ENCODE data around the gene SF3B2.

SF3B2 gene

DNA sequence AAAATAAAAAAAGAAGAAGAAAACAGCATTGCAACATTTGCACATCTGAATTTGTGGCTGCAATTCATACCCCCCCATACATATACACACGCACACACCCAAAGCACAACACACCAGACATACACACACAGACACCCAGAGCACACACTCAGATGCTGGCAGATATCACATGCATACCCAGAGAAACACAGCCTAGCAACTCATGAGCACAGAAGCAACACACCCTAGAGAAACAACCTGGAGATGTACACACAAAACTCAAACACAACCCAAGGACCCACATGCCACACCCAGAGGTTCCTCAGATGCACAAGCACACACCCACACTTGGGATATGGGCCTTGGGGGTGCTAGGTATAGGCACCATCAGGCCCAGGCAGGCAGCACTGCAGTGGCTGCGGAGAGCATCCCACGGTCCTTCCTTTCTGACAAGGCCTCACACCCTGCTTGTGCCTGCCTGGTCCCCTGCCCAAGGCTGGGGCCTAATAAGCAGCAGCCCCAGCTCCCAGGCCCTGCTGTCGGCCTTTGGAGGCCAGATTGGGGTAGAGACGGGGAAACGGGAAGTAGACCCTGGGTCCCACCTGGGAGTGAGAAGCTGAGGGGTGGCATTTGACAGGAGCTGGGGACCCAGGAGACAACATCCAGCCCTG is 37.2 kb upstream of the SF3B2 start:
- Histone ChIP-seq H3K27me3 (replicated peaks; ENCODE audit: control insufficient read depth, insufficient read depth, low read length) (no peaks in the 10 kb centered on the region; the same call in 1 of the 2 replicates), H3K4me3 (replicated peaks; ENCODE audit: low read depth, low read length) (no peak overlapping the region), H3K36me3 (ENCODE audit: control insufficient read depth, insufficient read depth, low read length) (no peaks in the 10 kb centered on the region)
- TF ChIP-seq, protein P1, sequence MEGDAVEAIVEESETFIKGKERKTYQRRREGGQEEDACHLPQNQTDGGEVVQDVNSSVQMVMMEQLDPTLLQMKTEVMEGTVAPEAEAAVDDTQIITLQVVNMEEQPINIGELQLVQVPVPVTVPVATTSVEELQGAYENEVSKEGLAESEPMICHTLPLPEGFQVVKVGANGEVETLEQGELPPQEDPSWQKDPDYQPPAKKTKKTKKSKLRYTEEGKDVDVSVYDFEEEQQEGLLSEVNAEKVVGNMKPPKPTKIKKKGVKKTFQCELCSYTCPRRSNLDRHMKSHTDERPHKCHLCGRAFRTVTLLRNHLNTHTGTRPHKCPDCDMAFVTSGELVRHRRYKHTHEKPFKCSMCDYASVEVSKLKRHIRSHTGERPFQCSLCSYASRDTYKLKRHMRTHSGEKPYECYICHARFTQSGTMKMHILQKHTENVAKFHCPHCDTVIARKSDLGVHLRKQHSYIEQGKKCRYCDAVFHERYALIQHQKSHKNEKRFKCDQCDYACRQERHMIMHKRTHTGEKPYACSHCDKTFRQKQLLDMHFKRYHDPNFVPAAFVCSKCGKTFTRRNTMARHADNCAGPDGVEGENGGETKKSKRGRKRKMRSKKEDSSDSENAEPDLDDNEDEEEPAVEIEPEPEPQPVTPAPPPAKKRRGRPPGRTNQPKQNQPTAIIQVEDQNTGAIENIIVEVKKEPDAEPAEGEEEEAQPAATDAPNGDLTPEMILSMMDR (IDR thresholded peaks at IDR 0.05; ENCODE audit: insufficient read depth, low read length, poor library complexity, severe bottlenecking): no peak
- DNase-seq (ENCODE audit: extremely low read depth, insufficient read length): no peak

DNA sequence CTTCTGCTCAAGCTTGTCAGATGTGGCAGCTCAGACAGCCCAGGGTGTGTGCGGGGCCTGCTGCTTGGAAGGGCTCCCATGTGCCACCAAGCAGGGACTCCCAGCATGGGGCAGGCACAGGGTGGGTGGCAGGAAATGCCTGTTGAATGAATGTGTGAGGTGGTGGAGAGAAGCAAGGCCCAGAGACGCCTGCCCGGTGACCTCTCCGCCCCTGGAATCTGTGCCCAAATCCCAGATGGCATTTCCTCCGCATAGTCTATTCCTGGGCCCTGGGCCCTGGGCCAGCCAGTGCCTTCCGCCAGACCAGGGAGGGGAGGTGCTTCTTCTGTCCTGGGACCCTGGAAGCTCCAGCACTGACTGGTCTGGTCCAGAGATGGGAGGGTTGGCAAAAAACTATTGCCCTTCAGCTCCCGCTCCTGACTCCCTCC is 36.7 kb upstream of the SF3B2 start:
- TF ChIP-seq, protein P1 (IDR thresholded peaks at IDR 0.05; ENCODE audit: insufficient read depth, low read length, poor library complexity, severe bottlenecking): no peak
- no peak for DNase-seq (ENCODE audit: extremely low read depth, insufficient read length)
- Histone ChIP-seq H3K36me3 (ENCODE audit: control insufficient read depth, insufficient read depth, low read length) (no peaks in the 10 kb centered on the region), H3K27me3 (replicated peaks; ENCODE audit: control insufficient read depth, insufficient read depth, low read length) (no peaks in the 10 kb centered on the region; the same call in 1 of the 2 replicates), H3K4me3 (replicated peaks; ENCODE audit: low read depth, low read length) (no peak overlapping the region)

DNA sequence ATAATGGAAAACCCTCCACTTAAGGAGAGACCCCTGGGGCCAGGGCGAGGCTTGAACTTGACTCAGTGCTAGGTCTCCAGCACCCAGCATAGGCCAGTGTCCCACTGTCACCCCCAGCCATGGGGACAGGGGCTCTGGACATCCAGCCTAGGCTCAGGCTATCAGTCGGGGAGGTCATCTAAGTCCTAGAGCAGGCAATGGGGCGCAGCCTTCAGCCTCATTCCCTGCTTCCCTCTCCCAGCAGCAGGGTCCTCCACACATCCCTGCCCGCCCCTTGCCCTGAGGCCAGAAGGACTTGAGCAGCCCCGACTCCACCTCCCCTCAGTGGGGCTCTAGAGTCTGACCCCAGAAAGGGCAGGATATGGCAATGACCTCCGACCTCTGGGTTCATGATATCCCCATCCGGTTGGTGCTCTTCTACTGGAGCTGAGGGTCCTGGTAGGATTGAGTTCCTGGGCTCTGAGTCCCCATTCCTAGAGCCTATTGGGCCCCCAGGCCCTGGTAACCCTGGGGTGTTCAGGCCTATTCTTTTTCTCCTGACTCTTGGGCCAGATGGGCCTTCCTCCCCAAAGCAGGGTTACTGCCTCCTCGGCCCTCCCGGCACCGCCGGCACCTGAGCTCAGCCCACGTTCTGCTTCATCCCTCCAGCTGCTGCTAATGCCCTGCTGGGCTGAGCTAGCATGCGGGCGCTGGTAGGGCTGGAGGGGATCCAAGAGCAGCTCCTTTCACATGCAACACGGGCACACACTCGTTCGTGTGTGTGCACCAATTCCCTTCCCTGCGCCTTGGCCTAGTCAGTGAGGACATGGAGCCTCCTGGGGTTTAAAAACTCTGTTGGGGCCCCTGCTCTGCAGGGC is 36.0 kb upstream of the SF3B2 start:
- Histone ChIP-seq H3K36me3 (ENCODE audit: control insufficient read depth, insufficient read depth, low read length) (no peaks in the 10 kb centered on the region), H3K27me3 (replicated peaks; ENCODE audit: control insufficient read depth, insufficient read depth, low read length) (no peaks in the 10 kb centered on the region; the same call in 1 of the 2 replicates), H3K4me3 (replicated peaks; ENCODE audit: low read depth, low read length) (no peak overlapping the region)
- TF ChIP-seq, protein P1 (IDR thresholded peaks at IDR 0.05; ENCODE audit: insufficient read depth, low read length, poor library complexity, severe bottlenecking): no peak
- no peak for DNase-seq (ENCODE audit: extremely low read depth, insufficient read length)

DNA sequence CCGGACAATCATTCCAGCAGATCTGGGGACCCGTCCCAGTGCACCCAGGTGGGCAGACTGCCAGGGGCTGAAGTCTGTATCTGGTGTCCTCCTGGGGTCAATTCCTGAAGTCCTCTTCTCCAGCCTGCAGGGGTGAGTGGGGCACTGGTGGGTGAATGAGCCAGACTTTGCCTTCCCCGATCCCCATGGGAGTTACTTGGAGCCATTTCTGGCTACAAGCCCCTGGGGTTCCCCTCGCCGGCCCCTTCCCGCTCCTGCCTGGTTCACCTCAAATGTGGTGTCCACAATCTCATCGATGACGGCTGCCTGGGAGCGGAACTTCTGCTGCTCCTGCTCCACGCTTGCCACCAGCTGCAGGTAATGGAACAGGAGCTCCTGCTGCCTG is 35.4 kb upstream of the SF3B2 start:
- H3K36me3 ChIP-seq (ENCODE audit: control insufficient read depth, insufficient read depth, low read length): no peaks in the 10 kb centered on the region

DNA sequence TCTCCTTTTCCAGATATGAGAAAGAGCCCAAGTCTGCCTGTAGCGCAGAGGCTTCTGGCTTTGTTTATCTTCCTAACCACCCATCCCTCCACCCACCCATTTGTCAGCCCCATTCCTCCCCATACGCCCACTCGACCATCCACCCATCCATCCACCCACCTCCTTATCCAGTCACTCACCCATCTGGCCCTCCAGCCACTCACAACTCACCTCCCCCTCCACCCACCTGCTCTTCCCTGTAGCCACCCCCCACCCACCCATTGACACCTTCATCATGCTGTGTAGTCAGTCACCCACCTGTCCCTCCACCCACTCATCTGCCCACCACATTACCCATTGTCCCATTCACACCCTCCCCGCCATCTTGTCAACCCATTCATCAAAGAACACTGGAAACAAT is 34.8 kb upstream of the SF3B2 start:
- H3K27me3 ChIP-seq (replicated peaks; ENCODE audit: control insufficient read depth, insufficient read depth, low read length): peaks cover 2% of the 10 kb centered on the region; the same call in 1 of the 2 replicates
- DNase-seq (ENCODE audit: extremely low read depth, insufficient read length): no peak
- H3K4me3 ChIP-seq (replicated peaks; ENCODE audit: low read depth, low read length): no peak overlapping the region
- TF ChIP-seq, protein P1 (IDR thresholded peaks at IDR 0.05; ENCODE audit: insufficient read depth, low read length, poor library complexity, severe bottlenecking): no peak
- H3K36me3 ChIP-seq (ENCODE audit: control insufficient read depth, insufficient read depth, low read length): no peaks in the 10 kb centered on the region

More for the DNA sequence above, 35.4 kb upstream of the SF3B2 start:
- DNase-seq (ENCODE audit: extremely low read depth, insufficient read length): no peak
- TF ChIP-seq, protein P1 (IDR thresholded peaks at IDR 0.05; ENCODE audit: insufficient read depth, low read length, poor library complexity, severe bottlenecking): no peak
- Histone ChIP-seq H3K4me3 (replicated peaks; ENCODE audit: low read depth, low read length) (no peak overlapping the region), H3K27me3 (replicated peaks; ENCODE audit: control insufficient read depth, insufficient read depth, low read length) (peaks cover 2% of the 10 kb centered on the region; the same call in 1 of the 2 replicates)
